Subcutaneous adipose tissue (tissue), 4 donors: ENCODE data around the gene CYBB. TPM values are rescaled to one million over a fixed set of nuclear protein-coding genes. Genes with fewer than 3 reads are reported as not detected.

ENCODE experiments used
- total RNA-seq, 4 donors: library from RNA; depleted of rRNA; stranded (reverse); fragments of >200 nt; gene quantifications; one replicate each; pipeline ENCODE4 v1.1.0, GENCODE V29; 2016
- TF ChIP-seq, protein P1 (sequence below): fragments of 450-650 bp; IDR thresholded peaks from one replicate; pipeline ENCODE4 v1.5.1; 2016; ENCODE audit warnings: low read depth, mild to moderate bottlenecking, control low read depth, antibody characterized with exemption, moderate library complexity

Gene CYBB
- total RNA-seq, 4 donors from 2014 or later: 23.9 to 80.4 (median 60.2) TPM

- TF ChIP-seq, protein P1, sequence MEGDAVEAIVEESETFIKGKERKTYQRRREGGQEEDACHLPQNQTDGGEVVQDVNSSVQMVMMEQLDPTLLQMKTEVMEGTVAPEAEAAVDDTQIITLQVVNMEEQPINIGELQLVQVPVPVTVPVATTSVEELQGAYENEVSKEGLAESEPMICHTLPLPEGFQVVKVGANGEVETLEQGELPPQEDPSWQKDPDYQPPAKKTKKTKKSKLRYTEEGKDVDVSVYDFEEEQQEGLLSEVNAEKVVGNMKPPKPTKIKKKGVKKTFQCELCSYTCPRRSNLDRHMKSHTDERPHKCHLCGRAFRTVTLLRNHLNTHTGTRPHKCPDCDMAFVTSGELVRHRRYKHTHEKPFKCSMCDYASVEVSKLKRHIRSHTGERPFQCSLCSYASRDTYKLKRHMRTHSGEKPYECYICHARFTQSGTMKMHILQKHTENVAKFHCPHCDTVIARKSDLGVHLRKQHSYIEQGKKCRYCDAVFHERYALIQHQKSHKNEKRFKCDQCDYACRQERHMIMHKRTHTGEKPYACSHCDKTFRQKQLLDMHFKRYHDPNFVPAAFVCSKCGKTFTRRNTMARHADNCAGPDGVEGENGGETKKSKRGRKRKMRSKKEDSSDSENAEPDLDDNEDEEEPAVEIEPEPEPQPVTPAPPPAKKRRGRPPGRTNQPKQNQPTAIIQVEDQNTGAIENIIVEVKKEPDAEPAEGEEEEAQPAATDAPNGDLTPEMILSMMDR: no peak
Measured at GRCh38 chrX:37785569-37785968, 5.7 kb downstream of the CYBB start.

DNA sequence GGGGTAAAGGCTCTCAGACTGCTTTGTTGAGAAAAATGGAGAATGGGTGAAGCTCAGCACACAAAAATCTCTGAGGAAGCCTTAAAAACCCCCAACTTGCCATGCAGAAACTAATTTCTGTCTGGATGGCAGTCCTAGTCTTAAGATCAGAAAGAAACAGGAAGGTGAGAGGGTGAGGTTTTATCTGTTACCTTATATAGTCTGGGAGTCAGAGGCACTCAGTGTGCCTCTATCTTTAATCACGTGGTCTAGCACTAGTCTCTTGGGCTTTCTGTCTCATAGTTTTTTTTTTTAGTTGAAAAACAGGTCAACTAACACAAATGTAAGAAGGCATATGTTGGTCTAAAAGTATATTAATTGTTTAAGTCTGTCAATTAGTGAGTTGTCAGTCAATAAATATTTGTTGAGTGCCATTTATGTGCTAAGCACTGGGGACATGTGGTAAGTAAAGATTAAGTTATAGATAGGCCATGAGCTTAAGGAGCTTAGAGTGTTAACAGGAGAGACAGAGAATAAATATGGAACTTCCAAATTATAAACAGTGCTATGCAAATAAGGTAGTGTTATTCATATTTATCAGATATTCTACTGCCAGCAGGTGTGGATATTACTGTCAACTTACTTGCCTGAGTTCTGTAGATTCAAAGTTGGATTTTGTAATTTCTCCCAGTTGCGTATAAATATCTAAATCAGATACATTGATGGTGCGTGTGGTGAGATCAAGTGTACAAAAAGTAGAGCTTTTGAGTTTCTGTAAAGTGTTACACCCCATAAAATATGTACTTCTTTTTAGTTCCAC lies 7.0 kb downstream of the CYBB start:
- TF ChIP-seq, protein P1: no peak

GRCh38 chrX:37787423-37787869 lies 7.6 kb downstream of the CYBB start:
- TF ChIP-seq, protein P1: no peak

- TF ChIP-seq, protein P1: no peak
Measured at GRCh38 chrX:37796310-37796709, 16.5 kb downstream of the CYBB start.

GRCh38 chrX:37796805-37797204 lies 16.9 kb downstream of the CYBB start:
- TF ChIP-seq, protein P1: no peak

GRCh38 chrX:37799936-37800335 lies 20.1 kb downstream of the CYBB start:
- TF ChIP-seq, protein P1: no peak

- TF ChIP-seq, protein P1: no peak
Measured at GRCh38 chrX:37800717-37801116, 20.9 kb downstream of the CYBB start.
